ENCODE data around the gene SMIM12. TPM values are rescaled to one million over a fixed set of nuclear protein-coding genes. Genes with fewer than 3 reads are reported as not detected.

SMIM12 gene
- total and polyA plus RNA-seq, 2 of the 8 experiments (the other 6 are each of a cell fraction or from before 2014, with no cell fraction given) = 40.9 to 49.2 TPM

GRCh38 chr1:34865981-34866761, 6.6 kb upstream of the SMIM12 start:
- no peaks in the 10 kb centered on the region for H3K79me1 ChIP-seq (ENCODE audit: low read depth, low read length)
- H2BK20ac ChIP-seq (ENCODE audit: low read length) = no peak overlapping the region
- H3K18ac ChIP-seq (ENCODE audit: extremely low read depth, low read length) = peak overlapping the region; percentile 78
- peak; percentile 68 to 98 for DNase-seq (ENCODE audit: low read depth in 1 of 2, low spot score in 2 of 2)
- WGBS, 2 experiments (ENCODE audit: extremely low coverage in 1 of 2, insufficient coverage in 1 of 2, insufficient read length in 1 of 2, insufficient replicate concordance in 2 of 2, low coverage in 1 of 2, low lambda C conversion rate in 2 of 2, missing lambda C conversion rate in 1 of 2) = 6% methylated on average over 56 of the region's 81 CpGs; no CpG with 5 or more reads in 1 of the 2 experiments
- H3K23ac ChIP-seq (ENCODE audit: insufficient read length) = no peak overlapping the region
- peaks cover 0 to 7% (median 3%) of the 10 kb centered on the region in 4 experiments; a peak in 4 of 7 replicates for H3K4me1 ChIP-seq (replicated peaks in 1 of 4; ENCODE audit: control insufficient read depth in 3 of 4, insufficient read depth in 4 of 4, low read length in 3 of 4)
- no peaks in the 10 kb centered on the region for H3K9me3 ChIP-seq (ENCODE audit: insufficient read depth in 2 of 2, low read depth in 1 of 2, low read length in 1 of 2)
- H4K91ac ChIP-seq (replicated peaks; ENCODE audit: insufficient read length, low read length) = peak overlapping the region; percentile 75
- peak overlapping the region; percentile 17; the same call in 1 of the 2 replicates for H3K27ac ChIP-seq (ENCODE audit: low read depth, low read length)
- ChIA-PET CTCF (ENCODE audit: partially characterized antibody) (interaction anchor here (0.8 to 9.6 kb wide), 24 partner anchors 9 to 154 kb away, joined by 3 to 103 read pairs (median 4); partner anchors contain the start of gene DLGAP3), POLR2A (ENCODE audit: partially characterized antibody) (interaction anchor here (0.8 to 2.7 kb wide), 8 partner anchors 8 to 327 kb away, joined by 3 to 11 read pairs (median 4); partner anchors contain the start of gene SFPQ)
- peaks cover 7% of the 10 kb centered on the region; the same call in 1 of the 2 replicates for H3K23me2 ChIP-seq (ENCODE audit: low read depth, low read length)
- no peak overlapping the region for H3K14ac ChIP-seq (ENCODE audit: insufficient read length)
- peak overlapping the region; percentile 55 to 72 for H3K4me2 ChIP-seq (ENCODE audit: insufficient read depth in 1 of 2, low read depth in 2 of 2, low read length in 2 of 2)
- H2AFZ ChIP-seq (ENCODE audit: low read length) = no peak overlapping the region; the same call in 1 of the 2 replicates
- H3K27me3 ChIP-seq (replicated peaks in 1 of 4; ENCODE audit: control insufficient read depth in 3 of 4, extremely low read depth in 1 of 4, insufficient read depth in 3 of 4, low read length in 3 of 4) = peaks cover 0 to 11% (median 4%) of the 10 kb centered on the region in 4 experiments; a peak in 2 of 7 replicates
- H2BK5ac ChIP-seq (ENCODE audit: low read depth, low read length) = peak overlapping the region; percentile 71; the same call in 1 of the 2 replicates
- H2AK5ac ChIP-seq (ENCODE audit: low read depth, low read length) = no peak overlapping the region
- no peak overlapping the region for H2BK12ac ChIP-seq (ENCODE audit: low read depth, low read length)
- no peak overlapping the region for H2BK15ac ChIP-seq (ENCODE audit: low read length)
- H3K79me2 ChIP-seq (ENCODE audit: control insufficient read depth in 1 of 2, insufficient read depth in 2 of 2, low read length in 2 of 2) = no peaks in the 10 kb centered on the region
- no peak overlapping the region for H4K5ac ChIP-seq (ENCODE audit: insufficient read length, low read depth, low read length)
- H3K9ac ChIP-seq (replicated peaks in 1 of 4; ENCODE audit: extremely low read depth in 1 of 4, low read depth in 3 of 4, low read length in 3 of 4) = peak overlapping the region; percentile 43 to 70 (median 55); a peak in 6 of 7 replicates
- no peak overlapping the region for H3K56ac ChIP-seq (replicated peaks; ENCODE audit: insufficient read length, low read depth, low read length)
- H3K36me3 ChIP-seq (ENCODE audit: control insufficient read depth in 2 of 4, insufficient read depth in 4 of 4, low read length in 3 of 4) = no peaks in the 10 kb centered on the region
- H4K8ac ChIP-seq (ENCODE audit: extremely low read depth, insufficient read depth, low read length) = peak overlapping the region; percentile 94
- no peak for FAIRE-seq
- no peak overlapping the region for H3K4ac ChIP-seq (replicated peaks; ENCODE audit: insufficient read length, low read depth, low read length)
- peaks cover 0 to 3% of the 10 kb centered on the region in 2 experiments for H4K20me1 ChIP-seq (replicated peaks in 1 of 2; ENCODE audit: control insufficient read depth in 1 of 2, insufficient read depth in 2 of 2, low read length in 2 of 2)
- H3K4me3 ChIP-seq (ENCODE audit: extremely low read depth in 1 of 4, insufficient read depth in 2 of 4, low read depth in 3 of 4, low read length in 4 of 4) = peak overlapping the region; percentile 33 to 69 (median 62)
- no peak overlapping the region for H2BK120ac ChIP-seq (replicated peaks; ENCODE audit: low read depth, low read length)
- TF ChIP-seq CTCF (IDR thresholded peaks at IDR 0.05; ENCODE audit: control extremely low read depth in 1 of 3, insufficient read depth in 1 of 3, low read depth in 1 of 3, low read length in 3 of 3) = peak; percentile 77 to 89 (median 89)
- peak; percentile 81 for TF ChIP-seq KDM4A (IDR thresholded peaks at IDR 0.05; ENCODE audit: low read depth, low read length, severe bottlenecking)
- peak; percentile 72 for TF ChIP-seq PHF8 (conservative IDR thresholded peaks at IDR 0.05; ENCODE audit: low read depth, low read length)
- TF ChIP-seq TEAD4 (IDR thresholded peaks at IDR 0.05; ENCODE audit: low read depth, low read length) = peak; percentile 63; the same call in 1 of the 2 replicates
- no peak; the same call in 1 of the 2 replicates for TF ChIP-seq EGR1 (IDR thresholded peaks at IDR 0.05; ENCODE audit: borderline replicate concordance, low read depth, low read length)
- TF ChIP-seq YY1 (IDR thresholded peaks at IDR 0.05; ENCODE audit: low read depth, low read length) = 0 out of 2 replicates have a peak, but pooled peaks have one; percentile 32
- TF ChIP-seq BACH1 (IDR thresholded peaks at IDR 0.05; ENCODE audit: low read length) = peak; percentile 78
- TF ChIP-seq RNF2 (IDR thresholded peaks at IDR 0.05; ENCODE audit: borderline replicate concordance, low read depth, low read length, missing control alignments, poor library complexity, severe bottlenecking) = no peak
